Naive thymus-derived CD8-positive, alpha-beta T cell (primary cell): ENCODE results near the gene SCML2. TPM values are rescaled to one million over a fixed set of nuclear protein-coding genes. Genes with fewer than 3 reads are reported as not detected.
"Not testable (repeated sequence)": the region's sequence is repeated elsewhere in the genome, so short reads cannot be mapped to it uniquely, and the experiment has no call there.

Experiments used
- ATAC-seq, 2 donors: fragments of 150-1000 bp; cut with Tn5 transposase in 1 of 2; sonication (Bioruptor Pico), chemical (Tn5 transposase) in 1 of 2; 1 replicate in 1 of 2; 2 replicates in 1 of 2; pipeline ENCODE4 v1.10.0; 2021; ENCODE audit warnings: mild to moderate bottlenecking in 2 of 2, moderate library complexity in 2 of 2
- POLR2A ChIA-PET: fragments of 350-600 bp; sonication (Branson Sonifier 250); formaldehyde crosslinking; loops from one replicate; lab custom pipeline; 2021; ENCODE audit warnings: antibody characterized with exemption; lab: Charles Lee
- DNase-seq, 10 donors: peaks; one replicate each; pipeline versions ENCODE4 v3.0.0 to v3.0.0-alpha.2; 2020 to 2022
- H3K27ac Mint-ChIP-seq, 10 donors: one replicate each; pipeline ENCODE4 v1.8.0; 2020 to 2022; ENCODE audit warnings: mild to moderate bottlenecking in 10 of 10, mixed read lengths in 10 of 10, moderate library complexity in 4 of 10, inconsistent platforms in 1 of 10
- H3K27me3 Mint-ChIP-seq, 5 donors: one replicate each; pipeline ENCODE4 v1.8.0; 2021 to 2022; ENCODE audit warnings: mixed read lengths in 5 of 5
- H3K36me3 Mint-ChIP-seq, 3 donors: one replicate each; pipeline ENCODE4 v1.8.0; 2020 to 2022; ENCODE audit warnings: mixed read lengths in 3 of 3, mild to moderate bottlenecking in 2 of 3, inconsistent platforms in 1 of 3
- H3K4me1 Mint-ChIP-seq, 4 donors: one replicate each; pipeline ENCODE4 v1.8.0; 2021 to 2022; ENCODE audit warnings: mixed read lengths in 4 of 4
- H3K4me3 Mint-ChIP-seq, 10 donors: one replicate each; pipeline ENCODE4 v1.8.0; 2020 to 2022; ENCODE audit warnings: mild to moderate bottlenecking in 10 of 10, mixed read lengths in 10 of 10, moderate library complexity in 6 of 10, inconsistent platforms in 1 of 10
- H3K9me3 Mint-ChIP-seq, 9 donors: one replicate each; pipeline ENCODE4 v1.8.0; 2020 to 2022; ENCODE audit warnings: mixed read lengths in 9 of 9, mild to moderate bottlenecking in 3 of 9, inconsistent platforms in 1 of 9, moderate library complexity in 1 of 9
- polyA plus RNA-seq, 3 donors: library from polyadenylated mRNA; unstranded; fragments of 300-500 nt; fragmentation: Illumina TruSeq; gene quantifications; one replicate each; pipeline ENCODE4 v1.2.3, GENCODE V29; 2021
- total RNA-seq, 8 experiments: library from RNA in 2 of 8; stranded (reverse) in 2 of 8; gene quantifications; one replicate each; pipeline ENCODE4 v1.2.3 and lab custom pipeline; 2021 to 2026

The SCML2 gene
- total RNA-seq (1 to 10 TPM; 2.1 to 2.4 TPM), polyA plus RNA-seq (1 to 10 TPM in 1 of 3 donors, under 1 TPM in 2; 0.47 to 1.1 (median 0.66) TPM), total RNA-seq (lab: John Stamatoyannopoulos, UW) (1.6 to 12.0 (median 3.5) reads per million in 6 experiments)

DNA sequence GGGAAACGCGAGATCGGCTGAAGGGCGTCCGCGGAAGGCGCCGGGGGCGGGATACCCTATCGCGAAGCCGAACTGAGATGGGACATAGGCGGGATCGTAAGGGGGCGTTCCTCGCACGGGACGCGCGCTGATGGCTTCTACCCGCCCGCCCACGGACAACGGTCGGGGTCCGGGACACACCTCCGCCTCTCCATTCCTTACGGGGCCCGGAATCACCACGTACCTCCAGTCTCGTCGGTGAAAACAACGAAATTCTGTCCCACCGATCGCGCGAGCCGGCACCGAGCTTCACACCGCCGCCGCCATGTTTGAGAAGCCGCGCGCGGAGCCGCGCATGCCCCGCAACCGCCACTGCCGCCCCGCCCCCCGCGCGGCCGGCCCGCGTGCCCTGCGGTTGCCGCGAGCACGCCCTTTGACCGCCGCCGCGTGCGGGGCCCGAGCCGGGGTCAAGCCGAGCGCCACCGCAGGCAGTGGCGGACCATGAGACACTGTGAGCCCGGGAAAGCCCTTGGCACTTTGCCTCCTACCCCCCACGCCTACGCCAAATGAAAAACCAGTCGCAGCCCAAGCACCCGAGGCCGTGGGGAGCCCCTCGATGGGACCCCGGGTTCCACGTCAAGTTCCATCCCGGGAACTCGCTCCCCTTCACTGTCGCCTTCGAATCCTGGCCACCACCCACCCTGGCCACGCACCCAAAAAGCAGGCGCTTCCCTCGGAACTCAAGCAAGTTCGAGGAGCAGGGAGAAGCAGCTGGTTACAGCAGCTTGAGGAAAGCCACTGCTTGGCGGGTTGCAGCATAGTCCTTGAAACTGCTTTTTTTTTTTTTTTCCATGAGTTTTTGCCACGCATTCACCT, at the start of gene SCML2:
TSS of gene SCML2 (minus strand) at position 320 of the 855 bp plus-strand sequence. CDS start 20,617 bp downstream, outside the sequence.
- Mint-ChIP-seq H3K9me3 (peaks cover 0 to 2% (median 0%) of the 10 kb centered on the region in 9 donors), H3K36me3 (no peaks in the 10 kb centered on the region), H3K27me3 (no peaks in the 10 kb centered on the region), H3K4me1 (peaks cover 0 to 8% (median 4%) of the 10 kb centered on the region in 4 donors), H3K27ac (peak within 1 kb of the TSS in 8 of 10 donors; percentile 24 to 76 (median 52)), H3K4me3 (peak within 1 kb of the TSS; percentile 72 to 88 (median 81))
- POLR2A ChIA-PET: interaction anchor here (0.8 kb wide), 1 partner anchor 70 kb away, joined by 3 read pairs; no protein-coding TSS in a partner anchor
- DNase-seq: peak; percentile 2 to 62 (median 27)
- peak; percentile 65 to 68 for ATAC-seq

- peaks cover 0 to 3% (median 0%) of the 10 kb centered on the region in 9 donors for H3K9me3 Mint-ChIP-seq
- H3K27ac Mint-ChIP-seq: peak overlapping the region in 1 of 10 donors; percentile 41
- peak overlapping the region in 1 of 10 donors; percentile 16 for H3K4me3 Mint-ChIP-seq
- H3K27me3 Mint-ChIP-seq: no peaks in the 10 kb centered on the region
- no peaks in the 10 kb centered on the region for H3K4me1 Mint-ChIP-seq
- DNase-seq (no peak), ATAC-seq (no peak)
- H3K36me3 Mint-ChIP-seq: no peaks in the 10 kb centered on the region
- POLR2A ChIA-PET: no interaction called here
These were observed 47.3 kb upstream of the SCML2 start for GRCh38 chrX:18401848-18402213.

GRCh38 chrX:18394477-18394876, 40.0 kb upstream of the SCML2 start:
- Mint-ChIP-seq H3K27me3 (no peaks in the 10 kb centered on the region), H3K27ac (no peak overlapping the region), H3K4me3 (no peak overlapping the region), H3K9me3 (peaks cover 0 to 3% (median 0%) of the 10 kb centered on the region in 9 donors), H3K4me1 (peaks cover 0 to 7% (median under 1%) of the 10 kb centered on the region in 4 donors), H3K36me3 (no peaks in the 10 kb centered on the region)
- DNase-seq: no peak
- POLR2A ChIA-PET: no interaction called here
- ATAC-seq: no peak

GRCh38 chrX:18390941-18391538, 36.6 kb upstream of the SCML2 start:
- H3K4me3 Mint-ChIP-seq: no peak overlapping the region
- no peaks in the 10 kb centered on the region for H3K36me3 Mint-ChIP-seq
- H3K4me1 Mint-ChIP-seq: peaks cover 0 to 7% (median under 1%) of the 10 kb centered on the region in 4 donors
- H3K9me3 Mint-ChIP-seq: no peaks in the 10 kb centered on the region
- peak in 1 of 2 donors; percentile 58 for ATAC-seq
- DNase-seq: peak; percentile 38 to 83 (median 59)
- H3K27me3 Mint-ChIP-seq: no peaks in the 10 kb centered on the region
- H3K27ac Mint-ChIP-seq: peak overlapping the region in 6 of 10 donors; percentile 1 to 67 (median 10)
- POLR2A ChIA-PET: no interaction called here

DNA sequence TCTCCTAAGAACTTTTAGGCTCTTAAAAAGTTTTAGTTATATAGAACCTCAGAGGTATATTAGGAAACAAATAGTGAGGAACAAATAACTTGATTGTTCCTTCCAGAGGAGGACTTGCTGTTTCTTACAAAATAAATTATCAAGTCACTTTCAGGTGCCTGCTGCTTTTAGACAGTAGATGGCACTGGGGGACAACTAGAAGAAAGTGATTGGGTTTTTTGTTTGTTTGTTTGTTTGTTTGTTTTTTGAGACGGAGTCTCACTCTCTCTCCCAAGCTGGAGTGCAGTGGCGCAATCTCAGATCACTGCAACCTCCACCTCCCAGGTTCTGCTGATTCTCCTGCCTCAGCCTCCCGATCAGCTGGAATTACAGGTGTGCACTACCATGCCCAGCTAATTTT, 35.5 kb upstream of the SCML2 start:
- Mint-ChIP-seq H3K9me3 (no peaks in the 10 kb centered on the region), H3K36me3 (no peaks in the 10 kb centered on the region), H3K27ac (no peak overlapping the region), H3K4me3 (no peak overlapping the region), H3K4me1 (peaks cover 0 to 7% (median under 1%) of the 10 kb centered on the region in 4 donors), H3K27me3 (no peaks in the 10 kb centered on the region)
- DNase-seq (no peak), ATAC-seq (no peak)
- POLR2A ChIA-PET: no interaction called here

DNA sequence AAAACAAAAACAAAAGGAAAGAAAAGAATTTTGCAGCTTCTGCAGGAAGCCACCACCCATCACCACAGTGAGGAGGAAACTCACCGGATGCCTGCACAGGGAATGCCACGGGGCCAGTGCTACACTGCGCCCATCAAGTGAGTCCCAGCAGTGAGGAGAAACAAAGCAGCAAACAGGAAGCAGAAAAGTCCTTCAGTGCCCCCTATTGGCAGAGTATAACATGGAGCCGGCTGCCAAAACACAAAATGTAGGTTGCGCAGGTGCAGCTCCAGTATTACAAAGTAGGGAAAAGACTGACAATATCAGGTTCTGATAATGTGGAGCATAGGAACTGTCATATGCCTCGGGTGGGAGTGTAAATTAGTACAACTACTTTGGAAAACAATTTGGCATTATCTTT, 23.3 kb upstream of the SCML2 start:
- ATAC-seq (peak; percentile 59 to 73), DNase-seq (peak in 8 of 10 donors; percentile 1 to 61 (median 22))
- no peak overlapping the region for H3K4me3 Mint-ChIP-seq
- peak overlapping the region in 4 of 10 donors; percentile 11 to 84 (median 28) for H3K27ac Mint-ChIP-seq
- peaks cover 0 to 5% (median 4%) of the 10 kb centered on the region in 4 donors for H3K4me1 Mint-ChIP-seq
- H3K9me3 Mint-ChIP-seq: peaks cover 0 to 3% (median 0%) of the 10 kb centered on the region in 9 donors
- POLR2A ChIA-PET: interaction anchor here (0.6 kb wide), 1 partner anchor 956 kb away, joined by 7 read pairs; no protein-coding TSS in a partner anchor
- H3K27me3 Mint-ChIP-seq: peaks cover 0 to 2% (median 0%) of the 10 kb centered on the region in 5 donors
- no peaks in the 10 kb centered on the region for H3K36me3 Mint-ChIP-seq

DNA sequence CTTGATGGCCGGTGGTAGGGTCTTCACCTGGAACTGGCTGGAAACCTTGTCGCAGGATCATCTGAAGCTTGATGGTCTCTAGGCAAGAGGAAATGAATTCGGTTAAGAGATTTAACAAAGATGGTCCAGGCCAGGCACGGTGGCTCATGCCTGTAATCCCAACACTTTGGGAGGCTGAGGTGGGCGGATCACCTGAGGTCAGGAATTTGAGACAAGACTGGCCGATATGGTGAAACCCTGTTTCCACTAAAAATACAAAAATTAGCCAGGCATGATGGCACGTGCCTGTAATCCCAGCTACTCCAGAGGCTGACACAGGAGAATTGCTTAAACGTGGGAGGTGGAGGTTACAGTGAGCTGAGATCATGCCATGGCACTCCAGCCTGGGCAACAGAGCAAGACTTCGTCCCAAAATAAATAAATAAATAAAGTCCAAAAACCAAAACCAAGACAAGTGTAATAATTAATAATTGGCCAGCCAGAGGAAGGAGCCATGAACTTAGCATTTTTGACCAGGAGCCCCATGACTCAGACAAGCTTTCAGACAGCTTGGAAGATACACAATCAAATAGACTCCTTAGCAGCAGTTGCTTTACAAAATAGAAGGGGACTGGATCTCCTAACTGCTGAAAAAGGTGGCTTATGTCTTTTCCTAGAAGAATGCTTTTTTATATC, 20.8 kb upstream of the SCML2 start:
- POLR2A ChIA-PET, H3K27me3 Mint-ChIP-seq, H3K4me1 Mint-ChIP-seq, H3K27ac Mint-ChIP-seq, ATAC-seq, DNase-seq, H3K9me3 Mint-ChIP-seq, H3K36me3 Mint-ChIP-seq, H3K4me3 Mint-ChIP-seq: not testable (repeated sequence)

DNA sequence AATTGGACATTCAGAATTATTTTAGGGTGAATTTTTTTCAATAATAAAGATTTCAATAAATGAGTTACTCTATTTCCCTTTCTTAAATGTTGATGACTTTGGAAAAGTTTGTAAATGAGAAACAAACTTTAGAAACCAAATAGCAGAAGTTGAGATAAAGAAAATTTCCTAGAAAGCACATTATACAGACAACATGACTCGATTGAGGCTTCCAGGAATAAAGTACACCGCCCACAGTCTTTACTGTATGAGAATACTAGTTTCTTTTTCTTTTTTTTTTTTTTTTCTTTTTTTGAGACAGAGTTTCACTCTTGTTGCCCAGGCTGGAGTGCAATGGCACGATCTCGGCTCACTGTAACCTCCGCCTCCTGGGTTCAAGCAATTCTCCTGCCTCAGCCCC, 14.6 kb upstream of the SCML2 start:
- POLR2A ChIA-PET, H3K4me1 Mint-ChIP-seq, H3K27me3 Mint-ChIP-seq, DNase-seq, H3K36me3 Mint-ChIP-seq, H3K27ac Mint-ChIP-seq, ATAC-seq, H3K4me3 Mint-ChIP-seq, H3K9me3 Mint-ChIP-seq: not testable (repeated sequence)

DNA sequence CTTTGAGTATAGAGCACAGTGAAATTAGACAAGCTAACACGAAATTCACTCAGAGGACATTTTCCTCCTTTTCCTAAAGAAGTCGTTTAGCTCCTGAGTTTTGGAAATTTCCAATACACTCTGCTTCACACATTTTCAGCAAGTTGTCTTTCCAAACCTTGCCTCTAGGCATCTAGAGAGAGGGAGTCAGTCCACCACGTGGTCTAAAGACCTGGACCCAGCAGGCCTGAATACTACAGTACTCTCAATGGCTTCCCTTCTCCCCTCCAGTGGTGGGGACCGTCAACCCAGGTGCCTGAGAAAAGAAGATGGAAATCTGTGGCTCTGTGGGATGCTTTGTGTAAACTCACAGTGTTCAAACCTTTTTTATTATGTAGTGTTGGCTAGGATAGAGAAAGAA, 13.9 kb upstream of the SCML2 start:
- no peak for ATAC-seq
- Mint-ChIP-seq H3K4me1 (no peaks in the 10 kb centered on the region), H3K36me3 (no peaks in the 10 kb centered on the region), H3K27ac (no peak overlapping the region), H3K9me3 (peaks cover 0 to 2% (median 0%) of the 10 kb centered on the region in 9 donors), H3K27me3 (peaks cover 0 to 4% (median 2%) of the 10 kb centered on the region in 5 donors), H3K4me3 (no peak overlapping the region)
- DNase-seq: no peak
- POLR2A ChIA-PET: no interaction called here

- no peak overlapping the region for H3K4me3 Mint-ChIP-seq
- peaks cover 0 to 2% (median 0%) of the 10 kb centered on the region in 9 donors for H3K9me3 Mint-ChIP-seq
- no peak overlapping the region for H3K27ac Mint-ChIP-seq
- no peaks in the 10 kb centered on the region for H3K36me3 Mint-ChIP-seq
- POLR2A ChIA-PET: no interaction called here
- ATAC-seq (no peak), DNase-seq (no peak)
- peaks cover 0 to 4% (median 2%) of the 10 kb centered on the region in 5 donors for H3K27me3 Mint-ChIP-seq
- no peaks in the 10 kb centered on the region for H3K4me1 Mint-ChIP-seq
These were observed 6.4 kb upstream of the SCML2 start for GRCh38 chrX:18360867-18361266.

GRCh38 chrX:18353931-18354368, 538 bp downstream of the SCML2 start:
- peaks cover 0 to 2% (median 0%) of the 10 kb centered on the region in 9 donors for H3K9me3 Mint-ChIP-seq
- H3K27me3 Mint-ChIP-seq: peaks cover 0 to 2% (median 0%) of the 10 kb centered on the region in 5 donors
- POLR2A ChIA-PET: interaction anchor here (0.8 kb wide), 1 partner anchor 71 kb away, joined by 3 read pairs; no protein-coding TSS in a partner anchor
- no peaks in the 10 kb centered on the region for H3K36me3 Mint-ChIP-seq
- DNase-seq (peak in 7 of 10 donors; percentile 3 to 59 (median 17)), ATAC-seq (peak; percentile 68 to 72)
- peak overlapping the region in 1 of 10 donors; percentile 49 for H3K27ac Mint-ChIP-seq
- H3K4me3 Mint-ChIP-seq: peak overlapping the region; percentile 72 to 86 (median 80)
- peaks cover 0 to 8% (median 4%) of the 10 kb centered on the region in 4 donors for H3K4me1 Mint-ChIP-seq

- no peak for DNase-seq
- peaks cover 0 to 2% (median 0%) of the 10 kb centered on the region in 9 donors for H3K9me3 Mint-ChIP-seq
- peaks cover 0 to 2% (median 0%) of the 10 kb centered on the region in 5 donors for H3K27me3 Mint-ChIP-seq
- POLR2A ChIA-PET: no interaction called here
- no peaks in the 10 kb centered on the region for H3K36me3 Mint-ChIP-seq
- no peak overlapping the region for H3K27ac Mint-ChIP-seq
- peaks cover 0 to 8% (median 4%) of the 10 kb centered on the region in 4 donors for H3K4me1 Mint-ChIP-seq
- no peak for ATAC-seq
- H3K4me3 Mint-ChIP-seq: peak overlapping the region in 1 of 10 donors; percentile 25
These were observed 2.7 kb downstream of the SCML2 start for GRCh38 chrX:18351784-18352183.
